SU-DHL-6 (cell line): ENCODE data around the gene VWCE.

Experiments
- CTCF ChIP-seq: fragments of 200-600 bp; sonication (generic); IDR thresholded peaks from one replicate; pipeline ENCODE4 v1.5.1; 2017; ENCODE audit warnings: antibody characterized with exemption, mild to moderate bottlenecking, low read length, moderate library complexity; ENCODE audit not compliant: insufficient read depth, poor library complexity, severe bottlenecking
- EZH2phosphoT487 ChIP-seq: fragments of 200-600 bp; sonication (generic), shearing (Covaris generic); conservative IDR thresholded peaks from 2 replicates; pipeline ENCODE4 v1.6.1; 2018; ENCODE audit warnings: mild to moderate bottlenecking, antibody characterized with exemption, low read length, moderate library complexity, mixed read lengths

DNA sequence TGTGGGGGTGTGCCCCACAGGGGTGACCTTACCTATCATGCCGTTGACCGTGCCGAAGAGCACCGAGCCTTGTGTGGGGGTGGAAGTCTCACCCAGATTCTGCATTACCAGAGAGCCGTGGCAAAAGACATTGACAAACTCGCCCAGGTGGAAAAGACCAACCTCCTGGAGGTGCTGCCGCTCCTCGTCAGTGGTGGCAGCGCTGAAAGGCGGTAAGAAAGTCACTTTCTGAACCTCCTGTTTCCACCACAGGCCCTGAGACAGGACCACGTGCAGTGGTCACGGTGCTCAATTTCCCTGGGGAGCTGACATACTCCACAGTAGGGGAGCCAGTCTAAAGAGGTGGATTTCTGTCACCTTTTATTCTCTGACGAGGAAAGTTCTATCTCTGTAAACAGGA lies 7.4 kb upstream of the VWCE start:
- no peak for TF ChIP-seq CTCF
- no peak for TF ChIP-seq EZH2phosphoT487
